Measurements from ENCODE around the gene LHX8.

The LHX8 gene

DNA sequence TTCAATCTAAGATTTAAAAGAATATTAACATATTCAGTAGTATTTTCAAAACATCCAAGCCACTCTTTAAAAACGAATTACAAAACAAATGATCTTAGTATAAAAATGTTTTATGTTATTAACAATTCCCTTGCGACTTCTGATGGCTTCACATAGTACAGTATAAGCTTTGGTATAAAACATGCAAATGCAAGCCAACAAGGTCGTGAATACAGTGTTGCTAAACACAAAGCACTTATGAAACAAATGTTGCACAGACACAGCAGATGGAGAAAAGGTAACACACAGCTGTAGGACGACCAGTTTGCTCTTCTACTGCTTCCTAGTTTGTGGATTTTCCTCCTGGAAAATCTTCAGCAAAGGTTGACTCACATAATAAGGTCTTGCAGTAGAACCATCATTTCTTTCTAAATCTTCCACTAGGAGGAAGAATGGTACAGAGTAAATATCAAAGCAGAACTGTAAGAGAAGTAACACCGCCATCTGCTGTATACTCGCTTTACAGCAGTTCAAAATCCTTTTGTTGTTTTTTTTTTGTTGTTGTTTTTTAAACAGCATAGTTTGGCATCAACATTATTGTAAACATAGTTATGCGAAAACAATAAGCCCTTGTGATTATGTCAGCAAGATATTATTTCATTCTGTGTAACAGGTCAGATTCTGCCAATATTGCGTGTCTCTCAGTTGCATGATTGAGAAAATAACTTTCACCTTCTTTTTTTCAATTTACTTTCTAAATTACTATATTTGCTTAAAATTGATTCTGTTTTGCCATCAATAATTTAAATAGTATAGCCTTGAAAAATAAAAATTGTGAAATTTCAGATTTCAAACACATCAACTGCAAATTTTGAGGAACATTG is 69.5 kb downstream of the LHX8 start:
- no peak for DNase-seq (ENCODE audit: low read depth in 2 of 2)

DNA sequence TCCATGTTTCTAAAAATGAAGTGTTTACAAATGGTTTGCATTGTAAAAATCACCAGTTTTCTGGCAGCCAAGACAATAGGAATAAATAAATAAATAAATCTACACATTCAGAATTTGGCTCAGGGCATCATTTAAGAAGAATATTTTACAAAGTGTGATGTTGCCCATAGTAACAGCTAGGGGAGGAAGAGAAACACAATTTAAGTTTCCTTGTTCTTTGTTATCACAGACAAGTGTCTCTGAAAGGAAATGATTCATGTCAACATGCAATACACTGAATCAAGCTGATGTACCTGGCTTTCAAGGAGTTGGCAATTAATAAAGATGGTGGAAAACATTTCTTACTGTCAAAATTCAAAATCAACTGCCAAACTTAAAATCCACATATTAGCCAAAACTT is 74.7 kb downstream of the LHX8 start:
- no peak for DNase-seq (ENCODE audit: low read depth in 2 of 2)

Data from stimulated activated CD8-positive, alpha-beta memory T cell treated with anti-CD3 and anti-CD28 coated beads, Interleukin-2, amount 100 ng/mL, for 1 hour (primary cell).